Activated CD4-positive, alpha-beta memory T cell treated with anti-CD3 and anti-CD28 coated beads for 36 hours (primary cell): ENCODE measurements around the gene SLC38A10. TPM values are rescaled to one million over a fixed set of nuclear protein-coding genes. Genes with fewer than 3 reads are reported as not detected.
A peak's percentile ranks its signal among the peaks of the same experiment; 100 is the strongest.
"Not testable (repeated sequence)": the region's sequence is repeated elsewhere in the genome, so short reads cannot be mapped to it uniquely, and the experiment has no call there.

Experiments
- CTCF ChIA-PET: fragments of 350-600 bp; sonication (Branson Sonifier 250); formaldehyde crosslinking; loops from one replicate; lab custom pipeline; 2021; ENCODE audit warnings: antibody characterized with exemption, inconsistent platforms; lab: Charles Lee
- POLR2A ChIA-PET: fragments of 350-600 bp; sonication (Branson Sonifier 250); formaldehyde crosslinking; loops from one replicate; lab custom pipeline; 2021; ENCODE audit warnings: antibody characterized with exemption; lab: Charles Lee
- DNase-seq: peaks from one replicate; pipeline ENCODE4 v3.0.0-alpha.2; 2020
- H3K27ac Mint-ChIP-seq: one replicate; pipeline ENCODE4 v1.8.0; 2021; ENCODE audit warnings: mixed read lengths
- H3K27me3 Mint-ChIP-seq: one replicate; pipeline ENCODE4 v1.8.0; 2021; ENCODE audit warnings: mixed read lengths
- H3K36me3 Mint-ChIP-seq: one replicate; pipeline ENCODE4 v1.8.0; 2021; ENCODE audit warnings: mixed read lengths
- H3K4me1 Mint-ChIP-seq: one replicate; pipeline ENCODE4 v1.8.0; 2021; ENCODE audit warnings: low read depth, mixed read lengths
- H3K4me3 Mint-ChIP-seq: one replicate; pipeline ENCODE4 v1.8.0; 2021; ENCODE audit warnings: mild to moderate bottlenecking, mixed read lengths
- H3K9me3 Mint-ChIP-seq: one replicate; pipeline ENCODE4 v1.8.0; 2021; ENCODE audit warnings: mixed read lengths
- intact Hi-C: fragments of 100-400 bp; cut with micrococcal nuclease; formaldehyde crosslinking; loops from one replicate; pipeline ENCODE4 v1.15.1; 2023
- total RNA-seq, 2 experiments: library from RNA; stranded (reverse); gene quantifications; one replicate each; pipeline ENCODE4 v1.2.3, GENCODE V29; 2021

Gene SLC38A10
- total RNA-seq, 2 experiments from 2014 or later = 60.7 to 60.9 TPM

GRCh38 chr17:81233316-81233715, 61.8 kb downstream of the SLC38A10 start:
- Mint-ChIP-seq H3K4me3 (no peak overlapping the region), H3K4me1 (peaks cover 11% of the 10 kb centered on the region), H3K27ac (no peak overlapping the region), H3K36me3 (peaks cover 13% of the 10 kb centered on the region), H3K9me3 (no peaks in the 10 kb centered on the region), H3K27me3 (no peaks in the 10 kb centered on the region)
- ChIA-PET CTCF (no interaction called here), POLR2A (no interaction called here)
- no peak for DNase-seq
- intact Hi-C loops = no loop called here

- ChIA-PET POLR2A (no interaction called here), CTCF (no interaction called here)
- no peak overlapping the region for H3K27ac Mint-ChIP-seq
- no peak overlapping the region for H3K4me3 Mint-ChIP-seq
- H3K27me3 Mint-ChIP-seq = no peaks in the 10 kb centered on the region
- H3K9me3 Mint-ChIP-seq = no peaks in the 10 kb centered on the region
- DNase-seq = no peak
- H3K4me1 Mint-ChIP-seq = peaks cover 10% of the 10 kb centered on the region
- intact Hi-C loops = no loop called here
- H3K36me3 Mint-ChIP-seq = peaks cover 15% of the 10 kb centered on the region
Observed at GRCh38 chr17:81232616-81233241, 62.4 kb downstream of the SLC38A10 start.

DNA sequence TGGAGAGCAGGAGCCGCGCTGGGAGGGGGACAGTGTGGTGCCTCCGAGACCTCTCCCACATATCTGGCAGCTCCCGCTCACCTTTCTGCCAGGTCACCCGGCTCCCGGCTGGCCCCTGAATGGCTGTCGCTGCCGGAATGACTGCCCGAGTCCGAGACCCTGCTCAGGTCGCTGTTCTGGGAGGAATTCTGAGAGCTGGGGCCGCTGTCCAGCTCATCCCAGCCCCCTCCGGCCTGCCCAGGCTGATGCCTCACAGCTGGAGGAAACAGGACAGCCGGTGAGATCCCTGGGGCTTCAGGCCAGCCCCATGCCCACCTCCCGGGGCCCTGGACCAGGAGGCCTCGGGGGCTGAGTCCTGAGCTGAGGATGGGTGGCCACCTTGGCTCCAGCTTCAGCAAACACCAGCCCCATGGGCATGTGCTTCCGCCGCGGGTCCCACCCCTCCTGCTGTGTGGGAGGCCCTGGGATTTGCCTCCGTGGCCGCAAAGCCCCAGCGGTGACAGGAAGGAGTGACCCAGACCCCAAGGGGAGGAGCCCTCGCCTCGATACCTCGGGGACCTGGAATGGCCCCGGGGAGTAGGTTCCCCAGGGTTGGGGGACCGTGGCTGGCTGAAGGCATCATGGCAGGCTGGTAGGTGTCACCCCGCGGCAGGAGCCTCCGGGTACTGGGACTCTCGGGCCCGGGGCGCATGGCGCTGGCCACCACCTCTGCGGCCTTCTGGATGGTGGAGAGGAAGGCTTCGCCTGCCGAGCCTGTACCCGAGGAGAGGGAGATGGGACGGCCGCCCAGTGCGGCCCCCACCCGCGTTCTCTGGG, 63.1 kb downstream of the SLC38A10 start:
- Mint-ChIP-seq H3K27ac (no peak overlapping the region), H3K4me3 (no peak overlapping the region), H3K9me3 (no peaks in the 10 kb centered on the region), H3K36me3 (peaks cover 15% of the 10 kb centered on the region), H3K4me1 (peaks cover 6% of the 10 kb centered on the region), H3K27me3 (no peaks in the 10 kb centered on the region)
- intact Hi-C loops = no loop called here
- ChIA-PET CTCF (no interaction called here), POLR2A (no interaction called here)
- DNase-seq = no peak

DNA sequence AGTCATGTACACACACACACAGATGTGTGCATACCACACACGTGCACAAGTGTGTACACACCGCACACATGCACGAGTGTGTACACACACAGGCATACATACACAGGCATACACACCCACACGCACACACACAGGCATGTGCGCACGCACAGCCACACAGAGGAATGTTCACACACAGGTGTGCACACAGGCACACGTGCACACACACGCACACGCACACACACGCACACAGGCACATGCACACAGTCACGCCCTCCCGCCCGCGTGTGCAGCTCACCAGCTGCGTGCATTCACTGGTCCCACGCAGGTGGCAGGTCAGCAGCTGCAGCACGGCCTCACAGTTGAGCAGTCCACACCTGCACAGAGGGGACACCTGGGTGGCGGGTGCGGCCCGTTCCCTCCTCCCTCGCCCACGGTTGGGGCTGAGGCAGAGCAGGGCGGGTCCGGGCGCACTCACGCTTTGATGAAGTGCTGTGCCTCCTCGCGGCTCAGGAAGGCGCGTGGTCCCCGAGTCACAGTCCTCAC, 63.9 kb downstream of the SLC38A10 start:
- no peak overlapping the region for H3K4me3 Mint-ChIP-seq
- ChIA-PET CTCF (no interaction called here), POLR2A (no interaction called here)
- no peak for DNase-seq
- intact Hi-C loops = no loop called here
- H3K36me3 Mint-ChIP-seq = peaks cover 15% of the 10 kb centered on the region
- H3K9me3 Mint-ChIP-seq = no peaks in the 10 kb centered on the region
- H3K27me3 Mint-ChIP-seq = no peaks in the 10 kb centered on the region
- peaks cover 6% of the 10 kb centered on the region for H3K4me1 Mint-ChIP-seq
- no peak overlapping the region for H3K27ac Mint-ChIP-seq

DNA sequence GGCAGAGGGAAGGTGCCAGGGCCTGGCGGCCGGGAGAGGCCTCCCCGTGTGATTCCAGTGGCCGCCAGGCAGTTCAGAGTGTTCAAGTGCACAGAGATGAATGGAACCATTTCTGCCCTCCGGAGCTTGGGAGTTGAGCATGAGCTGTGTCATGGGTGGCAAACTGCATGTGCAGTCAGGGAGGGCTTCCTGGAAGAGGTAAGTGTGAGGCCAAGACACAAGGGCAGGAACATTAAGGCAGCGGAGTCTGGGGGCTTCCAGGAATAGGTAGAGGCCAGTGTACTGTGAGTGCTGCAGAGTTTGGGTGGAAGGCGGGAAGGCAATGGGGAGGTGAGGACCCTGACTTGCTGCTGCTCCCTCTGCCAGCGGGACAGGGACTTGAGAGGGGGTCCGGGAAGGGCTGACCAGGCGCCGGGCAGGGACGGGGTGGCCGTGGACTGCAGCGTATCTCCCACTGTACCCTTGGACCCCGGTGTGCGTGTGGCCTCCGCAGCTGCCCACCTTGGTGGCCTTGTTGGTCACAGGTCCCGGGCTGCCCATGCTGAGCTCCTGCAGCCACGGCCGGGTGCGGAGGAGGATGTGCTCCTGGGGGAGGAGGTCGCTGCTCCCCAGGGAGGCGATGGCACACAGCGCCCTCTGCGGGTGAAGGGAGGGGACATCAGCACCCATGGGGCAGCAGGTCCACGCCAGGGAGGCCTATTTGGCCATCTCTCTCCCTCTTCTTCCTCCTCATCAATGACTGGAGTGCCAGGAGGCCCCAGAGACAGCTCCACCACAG, 64.9 kb downstream of the SLC38A10 start:
- Mint-ChIP-seq H3K4me1 (peaks cover 6% of the 10 kb centered on the region), H3K36me3 (peaks cover 15% of the 10 kb centered on the region), H3K4me3 (no peak overlapping the region), H3K27ac (no peak overlapping the region), H3K9me3 (no peaks in the 10 kb centered on the region), H3K27me3 (no peaks in the 10 kb centered on the region)
- POLR2A ChIA-PET = interaction anchor here (1.1 kb wide), 1 partner anchor 9 kb away, joined by 3 read pairs; the partner anchor contains the start of genes NDUFAF8 and TEPSIN
- DNase-seq = no peak
- CTCF ChIA-PET = interaction anchor here (2.0 kb wide), 1 partner anchor 87 kb away, joined by 5 read pairs; no protein-coding TSS in a partner anchor
- intact Hi-C loops = no loop called here

DNA sequence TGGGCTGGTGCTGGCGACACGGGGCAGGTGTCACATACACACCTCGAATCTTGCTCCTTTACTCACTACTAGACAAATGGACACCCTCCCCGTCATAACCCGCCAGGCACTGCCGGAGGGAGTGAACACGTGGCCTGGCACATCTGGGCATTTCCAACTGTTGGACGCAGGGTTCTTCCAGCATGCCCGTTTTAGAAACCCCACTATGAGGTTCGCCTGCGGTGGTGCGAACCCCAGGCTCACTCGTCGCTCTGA, 65.5 kb downstream of the SLC38A10 start:
- Mint-ChIP-seq H3K27me3 (no peaks in the 10 kb centered on the region), H3K9me3 (no peaks in the 10 kb centered on the region), H3K4me3 (no peak overlapping the region), H3K4me1 (peaks cover 6% of the 10 kb centered on the region), H3K36me3 (peaks cover 15% of the 10 kb centered on the region), H3K27ac (no peak overlapping the region)
- ChIA-PET POLR2A (interaction anchor here (1.1 kb wide), 1 partner anchor 9 kb away, joined by 3 read pairs; the partner anchor contains the start of genes NDUFAF8 and TEPSIN), CTCF (interaction anchor here (2.0 kb wide), 1 partner anchor 87 kb away, joined by 5 read pairs; no protein-coding TSS in a partner anchor)
- intact Hi-C loops = loop anchor here (10.0 kb wide), 1 partner anchor 195 kb away; the partner anchor contains the start of gene BAIAP2
- no peak for DNase-seq

DNA sequence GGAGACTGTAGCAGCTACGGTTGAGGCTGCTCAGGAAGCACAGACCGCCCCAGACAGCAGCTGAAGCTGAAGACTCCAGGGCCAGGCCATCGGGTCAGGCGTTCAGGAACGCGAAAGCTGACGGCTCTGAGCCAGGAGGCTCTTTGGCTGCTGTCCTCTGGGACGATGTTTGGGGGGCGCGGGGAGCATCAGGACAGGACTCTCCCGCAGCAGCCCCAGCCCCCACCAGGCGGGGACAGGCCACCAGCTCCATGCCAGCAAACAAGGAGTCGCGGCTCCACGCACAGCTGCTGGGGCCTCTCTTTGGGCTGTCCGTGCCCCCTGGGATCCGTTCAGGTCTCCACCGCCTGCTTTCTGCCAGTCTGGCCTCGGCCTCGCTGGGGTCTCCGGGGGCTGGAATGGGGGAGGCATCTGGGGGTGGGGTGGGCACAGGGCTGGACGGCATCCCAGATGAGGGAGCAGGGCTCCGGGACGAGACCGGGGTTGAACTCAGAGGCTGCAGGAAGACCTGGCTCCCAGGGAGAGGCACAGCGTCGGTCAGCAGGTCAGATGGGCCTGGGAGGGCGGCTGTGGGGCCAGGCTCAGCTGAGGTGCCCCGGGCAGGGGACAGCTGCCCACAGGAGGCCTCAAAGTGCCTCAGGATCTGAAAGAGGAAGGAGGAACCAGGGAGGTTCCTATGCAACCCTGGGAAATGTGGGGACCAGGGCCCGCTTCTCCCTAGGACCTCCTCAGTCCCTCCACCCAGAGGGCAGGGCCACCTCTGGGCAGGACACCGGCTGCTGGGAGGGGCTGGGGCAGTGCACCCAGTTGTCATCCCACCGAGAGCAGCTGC, 66.1 kb downstream of the SLC38A10 start:
- no peaks in the 10 kb centered on the region for H3K9me3 Mint-ChIP-seq
- H3K4me3 Mint-ChIP-seq = no peak overlapping the region
- no peaks in the 10 kb centered on the region for H3K27me3 Mint-ChIP-seq
- CTCF ChIA-PET = interaction anchor here (0.8 to 2.0 kb wide), 2 partner anchors 13 to 86 kb away, joined by 3 to 5 read pairs; no protein-coding TSS in a partner anchor
- no peak for DNase-seq
- H3K27ac Mint-ChIP-seq = no peak overlapping the region
- H3K4me1 Mint-ChIP-seq = peaks cover 6% of the 10 kb centered on the region
- POLR2A ChIA-PET = interaction anchor here (1.1 kb wide), 1 partner anchor 10 kb away, joined by 3 read pairs; the partner anchor contains the start of genes NDUFAF8 and TEPSIN
- intact Hi-C loops = loop anchor here (10.0 kb wide), 1 partner anchor 194 kb away; the partner anchor contains the start of gene BAIAP2
- peaks cover 15% of the 10 kb centered on the region for H3K36me3 Mint-ChIP-seq

- peaks cover 15% of the 10 kb centered on the region for H3K36me3 Mint-ChIP-seq
- no peak for DNase-seq
- peaks cover 12% of the 10 kb centered on the region for H3K4me1 Mint-ChIP-seq
- no peaks in the 10 kb centered on the region for H3K27me3 Mint-ChIP-seq
- ChIA-PET POLR2A (no interaction called here), CTCF (interaction anchor here (0.8 to 2.0 kb wide), 2 partner anchors 14 to 86 kb away, joined by 3 to 5 read pairs; no protein-coding TSS in a partner anchor)
- no peak overlapping the region for H3K4me3 Mint-ChIP-seq
- no peaks in the 10 kb centered on the region for H3K9me3 Mint-ChIP-seq
- H3K27ac Mint-ChIP-seq = no peak overlapping the region
- intact Hi-C loops = loop anchor here (10.0 kb wide), 1 partner anchor 194 kb away; the partner anchor contains the start of gene BAIAP2
Observed at GRCh38 chr17:81228420-81228819, 66.7 kb downstream of the SLC38A10 start.

- Mint-ChIP-seq H3K36me3 (peaks cover 15% of the 10 kb centered on the region), H3K4me1 (peaks cover 14% of the 10 kb centered on the region)
- POLR2A ChIA-PET, H3K9me3 Mint-ChIP-seq, DNase-seq, H3K4me3 Mint-ChIP-seq, CTCF ChIA-PET, H3K27ac Mint-ChIP-seq, H3K27me3 Mint-ChIP-seq: not testable (repeated sequence)
- intact Hi-C loops = loop anchor here (10.0 kb wide), 1 partner anchor 193 kb away; the partner anchor contains the start of gene BAIAP2
Observed at GRCh38 chr17:81227630-81228029, 67.5 kb downstream of the SLC38A10 start.

GRCh38 chr17:81223762-81224130, 71.4 kb downstream of the SLC38A10 start:
- no peaks in the 10 kb centered on the region for H3K9me3 Mint-ChIP-seq
- DNase-seq = no peak
- peaks cover 3% of the 10 kb centered on the region for H3K36me3 Mint-ChIP-seq
- H3K27ac Mint-ChIP-seq = no peak overlapping the region
- no peaks in the 10 kb centered on the region for H3K27me3 Mint-ChIP-seq
- ChIA-PET CTCF (no interaction called here), POLR2A (no interaction called here)
- peaks cover 22% of the 10 kb centered on the region for H3K4me1 Mint-ChIP-seq
- peak overlapping the region; percentile 62 for H3K4me3 Mint-ChIP-seq
- intact Hi-C loops = loop anchor here (1.0 to 10.0 kb wide), 2 partner anchors 16 to 189 kb away; partner anchors contain the start of genes BAIAP2, NDUFAF8 and TEPSIN
